Esophagus squamous epithelium (tissue), 5 donors: ENCODE results near the gene TMEFF1. TPM values are rescaled to one million over a fixed set of nuclear protein-coding genes. Genes with fewer than 3 reads are reported as not detected.

Experiments
- DNase-seq: peaks from one replicate; lab custom pipeline; 2025; lab: John Stamatoyannopoulos, UW
- H3K27ac ChIP-seq, 4 donors: fragments of 200-600 bp; sonication (generic); one replicate each; pipeline ENCODE4 v1.5.1; 2016 to 2019; ENCODE audit warnings: mild to moderate bottlenecking in 1 of 4
- H3K27me3 ChIP-seq, 4 donors: fragments of 200-600 bp; sonication (generic); 1 replicate in 3 of 4; 2 replicates in 1 of 4; pipeline versions ENCODE4 v1.5.1 to v1.6.0; 2017 to 2021; ENCODE audit warnings: antibody characterized with exemption in 1 of 4
- H3K36me3 ChIP-seq, 3 donors: fragments of 200-600 bp; sonication (generic); one replicate each; pipeline ENCODE4 v1.5.1; 2016 to 2019
- H3K4me1 ChIP-seq, 3 donors: fragments of 200-600 bp; sonication (generic); one replicate each; pipeline ENCODE4 v1.5.1; 2017 to 2019
- H3K4me3 ChIP-seq, 4 donors: fragments of 200-600 bp; sonication (generic); 1 replicate in 3 of 4; 2 replicates in 1 of 4; pipeline ENCODE4 v1.5.1; 2016 to 2019; ENCODE audit warnings: mild to moderate bottlenecking in 2 of 4, moderate library complexity in 1 of 4
- H3K9me3 ChIP-seq, 3 donors: fragments of 200-600 bp; sonication (generic); one replicate each; pipeline ENCODE4 v1.5.1; 2016 to 2019
- CTCF ChIP-seq, 6 experiments: fragments of 450-650 bp in 4 of 6; fragments of 200-600 bp in 2 of 6; sonication (generic) in 2 of 6; IDR thresholded peaks; one replicate each; pipeline ENCODE4 v1.5.1; 2016 to 2019; ENCODE audit warnings: antibody characterized with exemption in 6 of 6, mild to moderate bottlenecking in 4 of 6, moderate library complexity in 4 of 6
- POLR2A ChIP-seq, 4 donors: fragments of 450-650 bp; IDR thresholded peaks; one replicate each; pipeline ENCODE4 v1.6.1; 2017; ENCODE audit warnings: antibody characterized with exemption in 4 of 4, mild to moderate bottlenecking in 4 of 4, moderate library complexity in 3 of 4
- WGBS, 2 donors: methylation state at CpG; one replicate each; pipeline ENCODE4 v1.1.5; 2018; 5-methylcytosine and 5-hydroxymethylcytosine counted together
- intact Hi-C: fragments of 100-400 bp; cut with DNase I; formaldehyde crosslinking; loops from one replicate; pipeline ENCODE4 v1.15.0; 2022
- total RNA-seq, 4 donors: library from RNA; depleted of rRNA; stranded (reverse); fragments of >200 nt; gene quantifications; one replicate each; pipeline ENCODE4 v1.1.0, GENCODE V29; 2016
- donor health status: DM: yes; HTN: yes; CAD: no.

The TMEFF1 gene
- total RNA-seq, 4 donors from 2014 or later: 0.57 TPM; not detected in 3

- H3K4me1 ChIP-seq: peaks cover 0 to 29% (median 0%) of the 10 kb centered on the region in 3 donors
- H3K27me3 ChIP-seq: no peaks in the 10 kb centered on the region
- no peak overlapping the region for H3K27ac ChIP-seq
- TF ChIP-seq CTCF (IDR thresholded peaks at IDR 0.05) (no peak), POLR2A (IDR thresholded peaks at IDR 0.05) (no peak)
- H3K36me3 ChIP-seq: no peaks in the 10 kb centered on the region
- WGBS, 2 donors: 26 to 48% methylated on average over 4 to 6 of the region's 6 CpGs
- no peaks in the 10 kb centered on the region for H3K9me3 ChIP-seq
- intact Hi-C loops: no loop called here
- no peak overlapping the region for H3K4me3 ChIP-seq
- no peak for DNase-seq
These were observed 124.3 kb downstream of the TMEFF1 start for GRCh38 chr9:100597236-100597635.

- H3K36me3 ChIP-seq: no peaks in the 10 kb centered on the region
- no peak for DNase-seq
- H3K4me3 ChIP-seq: peak overlapping the region; percentile 16 to 68 (median 43)
- H3K4me1 ChIP-seq: peaks cover 0 to 29% (median 0%) of the 10 kb centered on the region in 3 donors
- intact Hi-C loops: no loop called here
- H3K9me3 ChIP-seq: no peaks in the 10 kb centered on the region
- TF ChIP-seq POLR2A (IDR thresholded peaks at IDR 0.05) (no peak), CTCF (IDR thresholded peaks at IDR 0.05) (peak in 1 of 6 experiments; percentile 39)
- 2 to 3% methylated on average over 9 to 14 of the region's 41 CpGs for WGBS, 2 donors
- peak overlapping the region in 3 of 4 donors; percentile 19 to 59 (median 57) for H3K27ac ChIP-seq
- H3K27me3 ChIP-seq: no peaks in the 10 kb centered on the region
These were observed 125.7 kb downstream of the TMEFF1 start for GRCh38 chr9:100598641-100599145.

GRCh38 chr9:100600521-100601079, 127.7 kb downstream of the TMEFF1 start:
- Histone ChIP-seq H3K4me1 (peaks cover 0 to 29% (median 0%) of the 10 kb centered on the region in 3 donors), H3K36me3 (no peaks in the 10 kb centered on the region), H3K27ac (no peak overlapping the region), H3K9me3 (no peaks in the 10 kb centered on the region), H3K27me3 (no peaks in the 10 kb centered on the region), H3K4me3 (no peak overlapping the region)
- intact Hi-C loops: no loop called here
- TF ChIP-seq CTCF (IDR thresholded peaks at IDR 0.05) (no peak), POLR2A (IDR thresholded peaks at IDR 0.05) (no peak)
- WGBS, 2 donors: 48 to 61% methylated on average over 6 to 7 of the region's 7 CpGs
- DNase-seq: no peak

- Histone ChIP-seq H3K36me3 (no peaks in the 10 kb centered on the region), H3K4me1 (peaks cover 0 to 29% (median 0%) of the 10 kb centered on the region in 3 donors), H3K27ac (no peak overlapping the region), H3K4me3 (no peak overlapping the region), H3K27me3 (no peaks in the 10 kb centered on the region), H3K9me3 (no peaks in the 10 kb centered on the region)
- TF ChIP-seq POLR2A (IDR thresholded peaks at IDR 0.05) (no peak), CTCF (IDR thresholded peaks at IDR 0.05) (peak in 4 of 6 experiments; percentile 33 to 61 (median 36))
- intact Hi-C loops: no loop called here
- no peak for DNase-seq
These were observed 128.3 kb downstream of the TMEFF1 start for GRCh38 chr9:100601216-100601615.

GRCh38 chr9:100602342-100602801, 129.4 kb downstream of the TMEFF1 start:
- peak in 5 of 6 experiments; percentile 47 to 68 (median 56) for TF ChIP-seq CTCF (IDR thresholded peaks at IDR 0.05)
- no peak for TF ChIP-seq POLR2A (IDR thresholded peaks at IDR 0.05)
- H3K27ac ChIP-seq: no peak overlapping the region
- WGBS, 2 donors: 29 to 40% methylated on average over 2 of the region's 2 CpGs
- H3K36me3 ChIP-seq: no peaks in the 10 kb centered on the region
- intact Hi-C loops: no loop called here
- H3K4me1 ChIP-seq: peaks cover 0 to 29% (median 0%) of the 10 kb centered on the region in 3 donors
- no peak overlapping the region for H3K4me3 ChIP-seq
- DNase-seq: no peak
- H3K9me3 ChIP-seq: no peaks in the 10 kb centered on the region
- no peaks in the 10 kb centered on the region for H3K27me3 ChIP-seq
